Mesenchymal stem cell (in vitro differentiated cells and primary cell): ENCODE measurements around the gene CXCL8.

Source experiments
- DNase-seq: peaks from one replicate; pipeline ENCODE4 v3.0.0-alpha.2; 2013
- H2AFZ ChIP-seq: one replicate; pipeline ENCODE4 v1.6.1; 2013; ENCODE audit warnings: low read depth, mild to moderate bottlenecking, control low read depth, inconsistent platforms, low read length, moderate library complexity
- H2AK5ac ChIP-seq: 2 replicates; pipeline ENCODE4 v1.6.1; 2013; ENCODE audit warnings: low read length, moderate library complexity, mild to moderate bottlenecking, inconsistent platforms; ENCODE audit not compliant: severe bottlenecking
- H2BK120ac ChIP-seq: one replicate; pipeline ENCODE4 v1.6.1; 2013; ENCODE audit warnings: low read depth, mild to moderate bottlenecking, inconsistent platforms, low read length, moderate library complexity
- H2BK12ac ChIP-seq, 2 experiments: one replicate each; pipeline ENCODE4 v1.6.1; 2013; ENCODE audit warnings: inconsistent platforms in 2 of 2, low read length in 2 of 2, mild to moderate bottlenecking in 2 of 2, moderate library complexity in 2 of 2, control low read depth in 1 of 2
- H2BK15ac ChIP-seq: one replicate; pipeline ENCODE4 v1.6.1; 2013; ENCODE audit warnings: mild to moderate bottlenecking, low read depth, inconsistent platforms; ENCODE audit not compliant: poor library complexity, severe bottlenecking
- H2BK5ac ChIP-seq: 2 replicates; pipeline ENCODE4 v1.6.1; 2013; ENCODE audit warnings: low read depth, mild to moderate bottlenecking, low read length, control low read depth, inconsistent platforms; ENCODE audit not compliant: poor library complexity, severe bottlenecking
- H3K14ac ChIP-seq, 2 experiments: one replicate each; pipeline ENCODE4 v1.6.1; 2013; ENCODE audit warnings: inconsistent platforms in 2 of 2, low read length in 2 of 2, control low read depth in 1 of 2, mild to moderate bottlenecking in 1 of 2, moderate library complexity in 1 of 2
- H3K18ac ChIP-seq, 2 experiments: one replicate each; pipeline ENCODE4 v1.6.1; 2013; ENCODE audit warnings: inconsistent platforms in 2 of 2, low read length in 2 of 2, control low read depth in 1 of 2, low read depth in 1 of 2, mild to moderate bottlenecking in 1 of 2
- H3K23ac ChIP-seq, 2 experiments: one replicate each; pipeline ENCODE4 v1.6.1; 2013; ENCODE audit warnings: inconsistent platforms in 2 of 2, low read length in 2 of 2, mild to moderate bottlenecking in 2 of 2, moderate library complexity in 2 of 2, control low read depth in 1 of 2
- H3K27ac ChIP-seq: 2 replicates; pipeline ENCODE4 v1.5.1; 2013; ENCODE audit warnings: mild to moderate bottlenecking, moderate library complexity, low read length, control low read depth, inconsistent platforms; ENCODE audit not compliant: poor library complexity, severe bottlenecking
- H3K27me3 ChIP-seq, 2 experiments: 2 replicates each; pipeline versions ENCODE4 v1.6.1 to v1.7.0; 2013; ENCODE audit warnings: low read length in 2 of 2, mild to moderate bottlenecking in 2 of 2, moderate library complexity in 2 of 2, control low read depth in 1 of 2, inconsistent platforms in 1 of 2; ENCODE audit not compliant: control insufficient read depth in 1 of 2, insufficient read depth in 1 of 2
- H3K36me3 ChIP-seq, 2 experiments: 2 replicates each; pipeline versions ENCODE4 v1.6.1 to v1.7.0; 2013; ENCODE audit warnings: low read length in 2 of 2, control low read depth in 1 of 2, inconsistent platforms in 1 of 2, low read depth in 1 of 2, mild to moderate bottlenecking in 1 of 2; ENCODE audit not compliant: insufficient read depth in 2 of 2, control insufficient read depth in 1 of 2
- H3K4ac ChIP-seq, 2 experiments: one replicate each; pipeline ENCODE4 v1.6.1; 2013; ENCODE audit warnings: inconsistent platforms in 2 of 2, low read length in 2 of 2, mild to moderate bottlenecking in 2 of 2, moderate library complexity in 2 of 2, control low read depth in 1 of 2, low read depth in 1 of 2
- H3K4me1 ChIP-seq: 2 replicates; pipeline ENCODE4 v1.6.1; 2013; ENCODE audit warnings: low read depth, low read length, control low read depth; ENCODE audit not compliant: control insufficient read depth, insufficient read depth
- H3K4me2 ChIP-seq: 2 replicates; pipeline ENCODE4 v1.6.1; 2013; ENCODE audit warnings: low read length, mild to moderate bottlenecking, inconsistent platforms; ENCODE audit not compliant: poor library complexity, severe bottlenecking
- H3K4me3 ChIP-seq, 2 experiments: 2 replicates each; pipeline versions ENCODE4 v1.5.1 to v1.7.0; 2013; ENCODE audit warnings: low read length in 2 of 2, mild to moderate bottlenecking in 2 of 2, control low read depth in 1 of 2, low read depth in 1 of 2; ENCODE audit not compliant: insufficient read depth in 1 of 2
- H3K79me1 ChIP-seq: replicated peaks from 2 replicates; pipeline ENCODE4 v1.6.1; 2013; ENCODE audit warnings: mild to moderate bottlenecking, control low read depth, low read length, inconsistent platforms; ENCODE audit not compliant: poor library complexity, severe bottlenecking
- H3K9ac ChIP-seq: 2 replicates; pipeline ENCODE4 v1.7.0; 2013; ENCODE audit warnings: mild to moderate bottlenecking, low read length, moderate library complexity
- H3K9me3 ChIP-seq: 2 replicates; pipeline ENCODE4 v1.7.0; 2013; ENCODE audit warnings: mild to moderate bottlenecking, low read length; ENCODE audit not compliant: control insufficient read depth
- H4K8ac ChIP-seq: one replicate; pipeline ENCODE4 v1.6.1; 2013; ENCODE audit warnings: inconsistent platforms, mild to moderate bottlenecking, low read length, moderate library complexity
- H4K91ac ChIP-seq: one replicate; pipeline ENCODE4 v1.6.1; 2013; ENCODE audit warnings: mild to moderate bottlenecking, low read length, inconsistent platforms
- WGBS: methylation state at CpG from one replicate; pipeline ENCODE4 v1.1.7; 2013; ENCODE audit warnings: mixed read lengths; 5-methylcytosine and 5-hydroxymethylcytosine counted together

The CXCL8 gene

GRCh38 chr4:73753215-73753614 lies 12.8 kb downstream of the CXCL8 start:
- no peak overlapping the region for H3K27ac ChIP-seq
- no peak overlapping the region for H3K18ac ChIP-seq
- DNase-seq: no peak
- no CpG with 5 or more reads among the region's 1 CpG for WGBS
- no peak overlapping the region for H2BK15ac ChIP-seq
- H2BK120ac ChIP-seq: no peak overlapping the region
- H3K9me3 ChIP-seq: no peaks in the 10 kb centered on the region
- no peaks in the 10 kb centered on the region for H3K4me1 ChIP-seq
- no peaks in the 10 kb centered on the region for H3K36me3 ChIP-seq
- no peak overlapping the region for H4K8ac ChIP-seq
- H3K27me3 ChIP-seq: no peaks in the 10 kb centered on the region
- no peak overlapping the region for H2AK5ac ChIP-seq
- H2AFZ ChIP-seq: no peak overlapping the region
- H3K23ac ChIP-seq: no peak overlapping the region
- no peak overlapping the region for H3K4me3 ChIP-seq
- H3K14ac ChIP-seq: no peak overlapping the region
- H4K91ac ChIP-seq: no peak overlapping the region
- H2BK12ac ChIP-seq: no peak overlapping the region
- H3K9ac ChIP-seq: no peak overlapping the region
- H3K4ac ChIP-seq: no peak overlapping the region
- H2BK5ac ChIP-seq: no peak overlapping the region
- H3K79me1 ChIP-seq: no peaks in the 10 kb centered on the region
- no peak overlapping the region for H3K4me2 ChIP-seq

- Histone ChIP-seq H3K4me1 (no peaks in the 10 kb centered on the region), H3K14ac (no peak overlapping the region), H3K79me1 (no peaks in the 10 kb centered on the region), H3K23ac (no peak overlapping the region), H2AK5ac (no peak overlapping the region), H4K8ac (no peak overlapping the region), H3K4me3 (no peak overlapping the region), H2BK5ac (no peak overlapping the region), H3K9me3 (no peaks in the 10 kb centered on the region), H2BK120ac (no peak overlapping the region), H2AFZ (no peak overlapping the region), H3K4me2 (no peak overlapping the region), H3K9ac (no peak overlapping the region), H3K18ac (no peak overlapping the region), H4K91ac (no peak overlapping the region), H3K4ac (no peak overlapping the region), H2BK15ac (no peak overlapping the region), H3K27me3 (no peaks in the 10 kb centered on the region), H2BK12ac (no peak overlapping the region), H3K36me3 (no peaks in the 10 kb centered on the region), H3K27ac (no peak overlapping the region)
- no peak for DNase-seq
Observed at GRCh38 chr4:73754934-73755333, 14.6 kb downstream of the CXCL8 start.

GRCh38 chr4:73759357-73759756 lies 19.0 kb downstream of the CXCL8 start:
- H3K14ac ChIP-seq: no peak overlapping the region
- H3K4me3 ChIP-seq: no peak overlapping the region
- no peak overlapping the region for H4K8ac ChIP-seq
- no peaks in the 10 kb centered on the region for H3K9me3 ChIP-seq
- WGBS: 88% methylated on average over 2 of the region's 2 CpGs
- no peaks in the 10 kb centered on the region for H3K4me1 ChIP-seq
- no peak overlapping the region for H4K91ac ChIP-seq
- no peak overlapping the region for H2AFZ ChIP-seq
- no peaks in the 10 kb centered on the region for H3K27me3 ChIP-seq
- no peak overlapping the region for H2BK15ac ChIP-seq
- no peak overlapping the region for H3K9ac ChIP-seq
- H3K36me3 ChIP-seq: no peaks in the 10 kb centered on the region
- no peak for DNase-seq
- no peak overlapping the region for H2BK120ac ChIP-seq
- no peak overlapping the region for H3K4me2 ChIP-seq
- no peak overlapping the region for H3K4ac ChIP-seq
- no peak overlapping the region for H3K27ac ChIP-seq
- no peak overlapping the region for H3K18ac ChIP-seq
- no peak overlapping the region for H2BK5ac ChIP-seq
- H2BK12ac ChIP-seq: no peak overlapping the region
- no peak overlapping the region for H3K23ac ChIP-seq
- H3K79me1 ChIP-seq: no peaks in the 10 kb centered on the region
- no peak overlapping the region for H2AK5ac ChIP-seq

GRCh38 chr4:73761856-73762255 lies 21.5 kb downstream of the CXCL8 start:
- Histone ChIP-seq H4K91ac (no peak overlapping the region), H3K9me3 (no peaks in the 10 kb centered on the region), H4K8ac (no peak overlapping the region), H3K27ac (no peak overlapping the region), H3K4me3 (no peak overlapping the region), H2AFZ (no peak overlapping the region), H3K36me3 (no peaks in the 10 kb centered on the region), H2AK5ac (no peak overlapping the region), H3K4me2 (no peak overlapping the region), H3K4me1 (no peaks in the 10 kb centered on the region), H3K4ac (no peak overlapping the region), H3K14ac (no peak overlapping the region), H3K79me1 (no peaks in the 10 kb centered on the region), H3K23ac (no peak overlapping the region), H3K18ac (no peak overlapping the region), H3K27me3 (no peaks in the 10 kb centered on the region), H2BK120ac (no peak overlapping the region), H2BK15ac (no peak overlapping the region), H3K9ac (no peak overlapping the region), H2BK5ac (no peak overlapping the region), H2BK12ac (no peak overlapping the region)
- no peak for DNase-seq
- WGBS: no CpG with 5 or more reads among the region's 1 CpG
